Memory B cell (primary cell): Measurements from ENCODE around the gene IL12RB2.
A peak's percentile ranks its signal among the peaks of the same experiment; 100 is the strongest.

Experiments used
- ATAC-seq: fragments of 150-1000 bp; cut with Tn5 transposase; 2 replicates; pipeline ENCODE4 v1.10.0; 2021; ENCODE audit warnings: low read depth, mild to moderate bottlenecking, moderate library complexity
- DNase-seq, 2 donors: peaks; one replicate each; pipeline ENCODE4 v3.0.0; 2022; ENCODE audit warnings: low spot score in 2 of 2
- H3K27ac Mint-ChIP-seq: one replicate; pipeline ENCODE4 v1.8.0; 2022; ENCODE audit warnings: mild to moderate bottlenecking, moderate library complexity, mixed read lengths
- H3K27me3 Mint-ChIP-seq: one replicate; pipeline ENCODE4 v1.8.0; 2022; ENCODE audit warnings: mixed read lengths
- H3K36me3 Mint-ChIP-seq: one replicate; pipeline ENCODE4 v1.8.0; 2022; ENCODE audit warnings: mild to moderate bottlenecking, mixed read lengths
- H3K4me1 Mint-ChIP-seq: one replicate; pipeline ENCODE4 v1.8.0; 2022; ENCODE audit warnings: mixed read lengths
- H3K4me3 Mint-ChIP-seq: one replicate; pipeline ENCODE4 v1.8.0; 2022; ENCODE audit warnings: mild to moderate bottlenecking, moderate library complexity, mixed read lengths
- H3K9me3 Mint-ChIP-seq: one replicate; pipeline ENCODE4 v1.8.0; 2022; ENCODE audit warnings: mixed read lengths

Gene IL12RB2

GRCh38 chr1:67323087-67323486 is 15.4 kb downstream of the IL12RB2 start:
- Mint-ChIP-seq H3K36me3 (no peaks in the 10 kb centered on the region), H3K4me3 (no peak overlapping the region), H3K27ac (no peak overlapping the region), H3K9me3 (no peaks in the 10 kb centered on the region), H3K4me1 (no peaks in the 10 kb centered on the region), H3K27me3 (peaks cover 2% of the 10 kb centered on the region)
- ATAC-seq, result no peak
- DNase-seq, result no peak

- DNase-seq (no peak), ATAC-seq (no peak)
- Mint-ChIP-seq H3K4me3 (no peak overlapping the region), H3K9me3 (no peaks in the 10 kb centered on the region), H3K27ac (no peak overlapping the region), H3K4me1 (no peaks in the 10 kb centered on the region), H3K27me3 (peaks cover 2% of the 10 kb centered on the region), H3K36me3 (no peaks in the 10 kb centered on the region)
These were observed 16.4 kb downstream of the IL12RB2 start for GRCh38 chr1:67324068-67324467.

GRCh38 chr1:67327864-67328466 is 20.3 kb downstream of the IL12RB2 start:
- no peak overlapping the region for H3K27ac Mint-ChIP-seq
- no peaks in the 10 kb centered on the region for H3K4me1 Mint-ChIP-seq
- ATAC-seq (no peak), DNase-seq (no peak)
- H3K9me3 Mint-ChIP-seq, result no peaks in the 10 kb centered on the region
- H3K27me3 Mint-ChIP-seq, result no peaks in the 10 kb centered on the region
- no peaks in the 10 kb centered on the region for H3K36me3 Mint-ChIP-seq
- H3K4me3 Mint-ChIP-seq, result no peak overlapping the region

GRCh38 chr1:67332653-67333529 is 25.2 kb downstream of the IL12RB2 start:
- Mint-ChIP-seq H3K27ac (no peak overlapping the region), H3K4me3 (no peak overlapping the region), H3K4me1 (peaks cover 12% of the 10 kb centered on the region), H3K27me3 (no peaks in the 10 kb centered on the region), H3K9me3 (no peaks in the 10 kb centered on the region), H3K36me3 (no peaks in the 10 kb centered on the region)
- no peak for DNase-seq
- peak; percentile 38 for ATAC-seq

- H3K9me3 Mint-ChIP-seq, result no peaks in the 10 kb centered on the region
- no peak overlapping the region for H3K27ac Mint-ChIP-seq
- H3K4me3 Mint-ChIP-seq, result no peak overlapping the region
- no peaks in the 10 kb centered on the region for H3K27me3 Mint-ChIP-seq
- ATAC-seq, result no peak
- no peak for DNase-seq
- H3K4me1 Mint-ChIP-seq, result peaks cover 13% of the 10 kb centered on the region
- H3K36me3 Mint-ChIP-seq, result no peaks in the 10 kb centered on the region
These were observed 25.9 kb downstream of the IL12RB2 start for GRCh38 chr1:67333603-67334002.

- Mint-ChIP-seq H3K36me3 (no peaks in the 10 kb centered on the region), H3K27me3 (no peaks in the 10 kb centered on the region), H3K4me3 (no peak overlapping the region), H3K27ac (no peak overlapping the region), H3K9me3 (no peaks in the 10 kb centered on the region), H3K4me1 (peaks cover 26% of the 10 kb centered on the region)
- DNase-seq (no peak), ATAC-seq (no peak)
These were observed 27.7 kb downstream of the IL12RB2 start for GRCh38 chr1:67335411-67335810.

GRCh38 chr1:67336157-67336556 is 28.5 kb downstream of the IL12RB2 start:
- no peak for DNase-seq
- ATAC-seq, result no peak
- peaks cover 29% of the 10 kb centered on the region for H3K4me1 Mint-ChIP-seq
- no peaks in the 10 kb centered on the region for H3K9me3 Mint-ChIP-seq
- no peaks in the 10 kb centered on the region for H3K36me3 Mint-ChIP-seq
- no peaks in the 10 kb centered on the region for H3K27me3 Mint-ChIP-seq
- H3K4me3 Mint-ChIP-seq, result no peak overlapping the region
- no peak overlapping the region for H3K27ac Mint-ChIP-seq

- no peaks in the 10 kb centered on the region for H3K9me3 Mint-ChIP-seq
- H3K36me3 Mint-ChIP-seq, result no peaks in the 10 kb centered on the region
- peaks cover 32% of the 10 kb centered on the region for H3K4me1 Mint-ChIP-seq
- peak overlapping the region; percentile 58 for H3K27ac Mint-ChIP-seq
- ATAC-seq (no peak), DNase-seq (no peak)
- no peaks in the 10 kb centered on the region for H3K27me3 Mint-ChIP-seq
- no peak overlapping the region for H3K4me3 Mint-ChIP-seq
These were observed 29.1 kb downstream of the IL12RB2 start for GRCh38 chr1:67336783-67337182.

GRCh38 chr1:67338642-67339041 is 31.0 kb downstream of the IL12RB2 start:
- peak overlapping the region; percentile 76 for H3K27ac Mint-ChIP-seq
- DNase-seq (peak in 1 of 2 donors; percentile 34), ATAC-seq (peak; percentile 93)
- H3K4me1 Mint-ChIP-seq, result peaks cover 31% of the 10 kb centered on the region
- no peaks in the 10 kb centered on the region for H3K9me3 Mint-ChIP-seq
- peak overlapping the region; percentile 59 for H3K4me3 Mint-ChIP-seq
- no peaks in the 10 kb centered on the region for H3K27me3 Mint-ChIP-seq
- H3K36me3 Mint-ChIP-seq, result peaks cover 2% of the 10 kb centered on the region

- peaks cover 34% of the 10 kb centered on the region for H3K4me1 Mint-ChIP-seq
- H3K4me3 Mint-ChIP-seq, result peak overlapping the region; percentile 7
- ATAC-seq (no peak), DNase-seq (no peak)
- H3K9me3 Mint-ChIP-seq, result no peaks in the 10 kb centered on the region
- peaks cover 3% of the 10 kb centered on the region for H3K36me3 Mint-ChIP-seq
- no peaks in the 10 kb centered on the region for H3K27me3 Mint-ChIP-seq
- no peak overlapping the region for H3K27ac Mint-ChIP-seq
These were observed 32.1 kb downstream of the IL12RB2 start for GRCh38 chr1:67339623-67340343.

- H3K27me3 Mint-ChIP-seq, result no peaks in the 10 kb centered on the region
- H3K36me3 Mint-ChIP-seq, result peaks cover 3% of the 10 kb centered on the region
- no peak overlapping the region for H3K27ac Mint-ChIP-seq
- H3K9me3 Mint-ChIP-seq, result no peaks in the 10 kb centered on the region
- H3K4me1 Mint-ChIP-seq, result peaks cover 30% of the 10 kb centered on the region
- DNase-seq, result no peak
- no peak overlapping the region for H3K4me3 Mint-ChIP-seq
- no peak for ATAC-seq
These were observed 34.6 kb downstream of the IL12RB2 start for GRCh38 chr1:67342076-67342890.

GRCh38 chr1:67345556-67345955 is 37.9 kb downstream of the IL12RB2 start:
- H3K4me3 Mint-ChIP-seq, result no peak overlapping the region
- ATAC-seq (no peak), DNase-seq (no peak)
- H3K36me3 Mint-ChIP-seq, result peaks cover 3% of the 10 kb centered on the region
- no peak overlapping the region for H3K27ac Mint-ChIP-seq
- no peaks in the 10 kb centered on the region for H3K27me3 Mint-ChIP-seq
- H3K9me3 Mint-ChIP-seq, result no peaks in the 10 kb centered on the region
- peaks cover 15% of the 10 kb centered on the region for H3K4me1 Mint-ChIP-seq

GRCh38 chr1:67346982-67347381 is 39.3 kb downstream of the IL12RB2 start:
- peaks cover 3% of the 10 kb centered on the region for H3K36me3 Mint-ChIP-seq
- no peaks in the 10 kb centered on the region for H3K9me3 Mint-ChIP-seq
- no peaks in the 10 kb centered on the region for H3K27me3 Mint-ChIP-seq
- no peak overlapping the region for H3K4me3 Mint-ChIP-seq
- H3K4me1 Mint-ChIP-seq, result peaks cover 10% of the 10 kb centered on the region
- ATAC-seq (no peak), DNase-seq (no peak)
- no peak overlapping the region for H3K27ac Mint-ChIP-seq
